CD4-positive, CD25-positive, alpha-beta regulatory T cell (primary cell): ENCODE results near the gene PCDH20. TPM values are rescaled to one million over a fixed set of nuclear protein-coding genes. Genes with fewer than 3 reads are reported as not detected.
"Not testable (repeated sequence)": the region's sequence is repeated elsewhere in the genome, so short reads cannot be mapped to it uniquely, and the experiment has no call there.

ENCODE experiments used
- ATAC-seq, 2 donors: fragments of 150-1000 bp; cut with Tn5 transposase; one replicate each; pipeline ENCODE4 v1.10.0; 2021; ENCODE audit warnings: low read depth in 2 of 2, moderate number of reproducible peaks in 2 of 2, moderate library complexity in 1 of 2
- DNase-seq, 3 donors: peaks; one replicate each; pipeline versions ENCODE4 v3.0.0 to v3.0.0-alpha.2; 2012 to 2022; ENCODE audit warnings: mixed read lengths in 1 of 3
- H3K27ac ChIP-seq: one replicate; pipeline ENCODE4 v1.7.0; 2013; ENCODE audit warnings: mild to moderate bottlenecking, low read length; ENCODE audit not compliant: insufficient read depth, poor library complexity, severe bottlenecking
- H3K27me3 ChIP-seq: one replicate; pipeline ENCODE4 v1.7.0; 2013; ENCODE audit warnings: low read length; ENCODE audit not compliant: control insufficient read depth, insufficient read depth
- H3K36me3 ChIP-seq: one replicate; pipeline ENCODE4 v1.7.0; 2013; ENCODE audit warnings: mild to moderate bottlenecking, low read length, moderate library complexity; ENCODE audit not compliant: control insufficient read depth, insufficient read depth
- H3K4me1 ChIP-seq: 2 replicates; pipeline ENCODE4 v1.7.0; 2013; ENCODE audit warnings: mild to moderate bottlenecking, low read length; ENCODE audit not compliant: insufficient read depth, control insufficient read depth, poor library complexity, severe bottlenecking
- H3K4me3 ChIP-seq: one replicate; pipeline ENCODE4 v1.7.0; 2013; ENCODE audit warnings: low read depth, mild to moderate bottlenecking, low read length, moderate library complexity
- H3K9me3 ChIP-seq, 2 experiments: 1 replicate in 1 of 2; 2 replicates in 1 of 2; pipeline ENCODE4 v1.7.0; 2013; ENCODE audit warnings: low read length in 2 of 2, mild to moderate bottlenecking in 1 of 2, moderate library complexity in 1 of 2; ENCODE audit not compliant: control insufficient read depth in 2 of 2
- H3K27ac Mint-ChIP-seq, 3 donors: one replicate each; pipeline ENCODE4 v1.8.0; 2020 to 2022; ENCODE audit warnings: mild to moderate bottlenecking in 3 of 3, mixed read lengths in 3 of 3, moderate library complexity in 2 of 3
- H3K27me3 Mint-ChIP-seq: one replicate; pipeline ENCODE4 v1.8.0; 2022; ENCODE audit warnings: mild to moderate bottlenecking, mixed read lengths
- H3K36me3 Mint-ChIP-seq: one replicate; pipeline ENCODE4 v1.8.0; 2020; ENCODE audit warnings: mixed read lengths
- H3K4me1 Mint-ChIP-seq, 4 donors: one replicate each; pipeline ENCODE4 v1.8.0; 2020 to 2022; ENCODE audit warnings: mixed read lengths in 4 of 4, mild to moderate bottlenecking in 1 of 4
- H3K4me3 Mint-ChIP-seq, 4 donors: one replicate each; pipeline ENCODE4 v1.8.0; 2020 to 2022; ENCODE audit warnings: mild to moderate bottlenecking in 4 of 4, mixed read lengths in 4 of 4, moderate library complexity in 3 of 4
- H3K9me3 Mint-ChIP-seq, 7 donors: one replicate each; pipeline ENCODE4 v1.8.0; 2020 to 2022; ENCODE audit warnings: mixed read lengths in 7 of 7, mild to moderate bottlenecking in 3 of 7, moderate library complexity in 2 of 7
- polyA plus RNA-seq, 4 donors: library from polyadenylated mRNA; unstranded; fragments of 300-500 nt; fragmentation: Illumina TruSeq; gene quantifications; one replicate each; pipeline ENCODE4 v1.2.3, GENCODE V29; 2021
- total RNA-seq: library from RNA; stranded (reverse); gene quantifications from one replicate; pipeline ENCODE4 v1.2.3, GENCODE V29; 2022

Gene PCDH20
- total and polyA plus RNA-seq, 5 donors from 2014 or later, result 0.12 TPM; not detected in 4

- no peak overlapping the region for H3K4me3 ChIP-seq
- Mint-ChIP-seq H3K27me3 (no peaks in the 10 kb centered on the region), H3K27ac (no peak overlapping the region), H3K36me3 (no peaks in the 10 kb centered on the region), H3K4me3 (no peak overlapping the region), H3K4me1 (no peaks in the 10 kb centered on the region), H3K9me3 (peaks cover 0 to 10% (median 6%) of the 10 kb centered on the region in 7 donors)
- no peak for ATAC-seq
- no peaks in the 10 kb centered on the region for H3K27me3 ChIP-seq
- H3K4me1 ChIP-seq, result no peaks in the 10 kb centered on the region
- DNase-seq, result no peak
- H3K9me3 ChIP-seq, result no peaks in the 10 kb centered on the region
- no peak overlapping the region for H3K27ac ChIP-seq
- no peaks in the 10 kb centered on the region for H3K36me3 ChIP-seq
Measured at GRCh38 chr13:61391426-61391825, 24.2 kb downstream of the PCDH20 start.

- DNase-seq (no peak), ATAC-seq (no peak)
- no peak overlapping the region for H3K27ac ChIP-seq
- no peaks in the 10 kb centered on the region for H3K4me1 ChIP-seq
- no peak overlapping the region for H3K4me3 ChIP-seq
- Mint-ChIP-seq H3K27me3 (no peaks in the 10 kb centered on the region), H3K9me3 (peaks cover 0 to 6% (median 0%) of the 10 kb centered on the region in 7 donors), H3K4me3 (no peak overlapping the region), H3K27ac (no peak overlapping the region), H3K4me1 (no peaks in the 10 kb centered on the region), H3K36me3 (no peaks in the 10 kb centered on the region)
- H3K27me3 ChIP-seq, result no peaks in the 10 kb centered on the region
- no peaks in the 10 kb centered on the region for H3K36me3 ChIP-seq
- H3K9me3 ChIP-seq, result no peaks in the 10 kb centered on the region
Measured at GRCh38 chr13:61387694-61388093, 28.0 kb downstream of the PCDH20 start.

- no peaks in the 10 kb centered on the region for H3K27me3 ChIP-seq
- Mint-ChIP-seq H3K36me3 (no peaks in the 10 kb centered on the region), H3K27me3 (no peaks in the 10 kb centered on the region)
Measured at GRCh38 chr13:61383111-61383510, 32.5 kb downstream of the PCDH20 start.

GRCh38 chr13:61370520-61370919 is 45.1 kb downstream of the PCDH20 start:
- no peak overlapping the region for H3K27ac Mint-ChIP-seq
- Histone ChIP-seq H3K4me3 (no peak overlapping the region), H3K4me1 (no peaks in the 10 kb centered on the region), H3K9me3 (no peaks in the 10 kb centered on the region), H3K36me3 (no peaks in the 10 kb centered on the region), H3K27ac (no peak overlapping the region), H3K27me3 (no peaks in the 10 kb centered on the region)
- DNase-seq (no peak), ATAC-seq (no peak)
- H3K9me3 Mint-ChIP-seq, result peaks cover 4 to 21% (median 9%) of the 10 kb centered on the region in 7 donors
- H3K4me1 Mint-ChIP-seq, result no peaks in the 10 kb centered on the region
- H3K4me3 Mint-ChIP-seq, result no peak overlapping the region
- H3K36me3 Mint-ChIP-seq, result no peaks in the 10 kb centered on the region
- no peaks in the 10 kb centered on the region for H3K27me3 Mint-ChIP-seq

More at GRCh38 chr13:61383111-61383510, 32.5 kb downstream of the PCDH20 start:
- ATAC-seq (no peak), DNase-seq (no peak)
- Histone ChIP-seq H3K4me3 (no peak overlapping the region), H3K36me3 (no peaks in the 10 kb centered on the region), H3K27ac (no peak overlapping the region), H3K9me3 (no peaks in the 10 kb centered on the region), H3K4me1 (no peaks in the 10 kb centered on the region)
- H3K27ac Mint-ChIP-seq, result no peak overlapping the region
- no peak overlapping the region for H3K4me3 Mint-ChIP-seq
- no peaks in the 10 kb centered on the region for H3K4me1 Mint-ChIP-seq
- H3K9me3 Mint-ChIP-seq, result peaks cover 0 to 10% (median 0%) of the 10 kb centered on the region in 7 donors

- not testable (repeated sequence) for H3K27me3 ChIP-seq, H3K9me3 ChIP-seq, H3K36me3 Mint-ChIP-seq, H3K4me3 Mint-ChIP-seq, H3K27me3 Mint-ChIP-seq, H3K36me3 ChIP-seq, DNase-seq, H3K4me1 Mint-ChIP-seq, H3K4me1 ChIP-seq, ATAC-seq, H3K27ac ChIP-seq, H3K4me3 ChIP-seq
- H3K27ac Mint-ChIP-seq, result peak overlapping the region in 1 of 3 donors; percentile 27
- H3K9me3 Mint-ChIP-seq, result peaks cover 5 to 21% (median 9%) of the 10 kb centered on the region in 7 donors
Measured at GRCh38 chr13:61364690-61365089, 51.0 kb downstream of the PCDH20 start.

GRCh38 chr13:61362522-61362921 is 53.1 kb downstream of the PCDH20 start:
- H3K4me1 ChIP-seq, result no peaks in the 10 kb centered on the region
- no peaks in the 10 kb centered on the region for H3K27me3 ChIP-seq
- Mint-ChIP-seq H3K27me3 (no peaks in the 10 kb centered on the region), H3K4me3 (no peak overlapping the region), H3K4me1 (no peaks in the 10 kb centered on the region), H3K36me3 (no peaks in the 10 kb centered on the region), H3K27ac (no peak overlapping the region), H3K9me3 (peaks cover 7 to 18% (median 8%) of the 10 kb centered on the region in 7 donors)
- H3K4me3 ChIP-seq, result no peak overlapping the region
- H3K27ac ChIP-seq, result no peak overlapping the region
- no peak for ATAC-seq
- no peaks in the 10 kb centered on the region for H3K36me3 ChIP-seq
- H3K9me3 ChIP-seq, result peaks cover 2 to 5% of the 10 kb centered on the region in 2 experiments
- DNase-seq, result no peak
